WTC11 (cell line): Measurements from ENCODE around the gene CDC16.

Experiments
- ELF4 ChIP-seq: sonication (generic); formaldehyde crosslinking; IDR thresholded peaks from 2 replicates; pipeline ENCODE4 v1.8.1; 2022; ENCODE audit warnings: low read depth, mild to moderate bottlenecking, moderate library complexity, missing genetic modification reagents
- FOXP1 ChIP-seq: sonication (generic); formaldehyde crosslinking; IDR thresholded peaks from 2 replicates; pipeline ENCODE4 v1.8.0; 2022; ENCODE audit warnings: missing genetic modification reagents, mild to moderate bottlenecking, moderate library complexity, borderline replicate concordance
- KAT7 ChIP-seq: sonication (generic); formaldehyde crosslinking; IDR thresholded peaks from 2 replicates; pipeline ENCODE4 v1.8.1; 2023; ENCODE audit warnings: missing genetic modification reagents, mild to moderate bottlenecking, borderline replicate concordance
- NFATC4 ChIP-seq: fragments of 250-450 bp; sonication (Bioruptor Pico); IDR thresholded peaks from 2 replicates; pipeline ENCODE4 v1.9.0; 2021; ENCODE audit warnings: mild to moderate bottlenecking
- NR2C2 ChIP-seq: sonication (generic); formaldehyde crosslinking; IDR thresholded peaks from 2 replicates; pipeline ENCODE4 v1.8.0; 2022; ENCODE audit warnings: mild to moderate bottlenecking, missing genetic modification reagents
- ZNF416 ChIP-seq: fragments of 250-450 bp; sonication (Bioruptor Pico); IDR thresholded peaks from 2 replicates; pipeline ENCODE4 v1.9.0; 2021; ENCODE audit warnings: mild to moderate bottlenecking, inconsistent platforms
- ZNF671 ChIP-seq: fragments of 250-450 bp; sonication (Bioruptor Pico); IDR thresholded peaks from 2 replicates; pipeline ENCODE4 v1.8.0; 2021; ENCODE audit warnings: mild to moderate bottlenecking
- TF ChIP-seq, protein P1 (sequence below): fragments of 200-600 bp; IDR thresholded peaks from 2 replicates; pipeline ENCODE4 v1.8.0; 2022; ENCODE audit warnings: antibody characterized with exemption
- TF ChIP-seq, protein P2 (sequence below): sonication (generic); formaldehyde crosslinking; conservative IDR thresholded peaks from 2 replicates; pipeline ENCODE4 v1.8.1; 2023; ENCODE audit warnings: mild to moderate bottlenecking, low read depth, missing genetic modification reagents, moderate library complexity
- TF ChIP-seq, protein P3 (sequence below): sonication (generic); formaldehyde crosslinking; IDR thresholded peaks from 2 replicates; pipeline ENCODE4 v1.8.0; 2022; ENCODE audit warnings: missing genetic modification reagents
- TF ChIP-seq, protein P4 (sequence below): sonication (generic); formaldehyde crosslinking; IDR thresholded peaks from 2 replicates; pipeline ENCODE4 v1.8.0; 2022; ENCODE audit warnings: mild to moderate bottlenecking, missing genetic modification reagents
- TF ChIP-seq, protein P5 (sequence below): sonication (generic); formaldehyde crosslinking; IDR thresholded peaks from 2 replicates; pipeline ENCODE4 v1.8.1; 2022; ENCODE audit warnings: missing genetic modification reagents, borderline replicate concordance

DNA sequence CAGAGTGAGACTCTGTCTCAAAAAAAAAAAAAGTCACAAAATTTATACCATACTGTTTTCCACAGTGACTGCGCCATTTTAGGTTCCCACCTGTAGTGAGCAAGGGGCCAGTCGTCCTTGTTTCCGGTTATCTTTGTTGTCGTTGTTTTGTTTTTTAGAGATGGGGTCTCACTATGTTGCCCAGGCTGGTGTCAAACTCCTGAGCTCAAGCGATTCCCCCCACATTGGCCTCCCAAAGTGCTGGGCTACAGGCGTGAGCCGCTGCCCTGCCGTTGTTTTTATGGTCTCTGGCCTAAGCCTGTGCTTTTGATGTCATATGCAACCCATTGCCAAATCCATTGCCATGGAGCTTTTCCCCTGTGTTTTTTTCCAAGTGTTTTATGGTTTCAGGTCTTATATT is 50.0 kb downstream of the CDC16 start:
- no peak for TF ChIP-seq NR2C2 (CRISPR knock-in tag)
- TF ChIP-seq ZNF671 (CRISPR knock-in tag): no peak
- TF ChIP-seq, protein P1, sequence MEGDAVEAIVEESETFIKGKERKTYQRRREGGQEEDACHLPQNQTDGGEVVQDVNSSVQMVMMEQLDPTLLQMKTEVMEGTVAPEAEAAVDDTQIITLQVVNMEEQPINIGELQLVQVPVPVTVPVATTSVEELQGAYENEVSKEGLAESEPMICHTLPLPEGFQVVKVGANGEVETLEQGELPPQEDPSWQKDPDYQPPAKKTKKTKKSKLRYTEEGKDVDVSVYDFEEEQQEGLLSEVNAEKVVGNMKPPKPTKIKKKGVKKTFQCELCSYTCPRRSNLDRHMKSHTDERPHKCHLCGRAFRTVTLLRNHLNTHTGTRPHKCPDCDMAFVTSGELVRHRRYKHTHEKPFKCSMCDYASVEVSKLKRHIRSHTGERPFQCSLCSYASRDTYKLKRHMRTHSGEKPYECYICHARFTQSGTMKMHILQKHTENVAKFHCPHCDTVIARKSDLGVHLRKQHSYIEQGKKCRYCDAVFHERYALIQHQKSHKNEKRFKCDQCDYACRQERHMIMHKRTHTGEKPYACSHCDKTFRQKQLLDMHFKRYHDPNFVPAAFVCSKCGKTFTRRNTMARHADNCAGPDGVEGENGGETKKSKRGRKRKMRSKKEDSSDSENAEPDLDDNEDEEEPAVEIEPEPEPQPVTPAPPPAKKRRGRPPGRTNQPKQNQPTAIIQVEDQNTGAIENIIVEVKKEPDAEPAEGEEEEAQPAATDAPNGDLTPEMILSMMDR: no peak
- TF ChIP-seq ELF4 (CRISPR knock-in tag): no peak
- TF ChIP-seq, protein P2, sequence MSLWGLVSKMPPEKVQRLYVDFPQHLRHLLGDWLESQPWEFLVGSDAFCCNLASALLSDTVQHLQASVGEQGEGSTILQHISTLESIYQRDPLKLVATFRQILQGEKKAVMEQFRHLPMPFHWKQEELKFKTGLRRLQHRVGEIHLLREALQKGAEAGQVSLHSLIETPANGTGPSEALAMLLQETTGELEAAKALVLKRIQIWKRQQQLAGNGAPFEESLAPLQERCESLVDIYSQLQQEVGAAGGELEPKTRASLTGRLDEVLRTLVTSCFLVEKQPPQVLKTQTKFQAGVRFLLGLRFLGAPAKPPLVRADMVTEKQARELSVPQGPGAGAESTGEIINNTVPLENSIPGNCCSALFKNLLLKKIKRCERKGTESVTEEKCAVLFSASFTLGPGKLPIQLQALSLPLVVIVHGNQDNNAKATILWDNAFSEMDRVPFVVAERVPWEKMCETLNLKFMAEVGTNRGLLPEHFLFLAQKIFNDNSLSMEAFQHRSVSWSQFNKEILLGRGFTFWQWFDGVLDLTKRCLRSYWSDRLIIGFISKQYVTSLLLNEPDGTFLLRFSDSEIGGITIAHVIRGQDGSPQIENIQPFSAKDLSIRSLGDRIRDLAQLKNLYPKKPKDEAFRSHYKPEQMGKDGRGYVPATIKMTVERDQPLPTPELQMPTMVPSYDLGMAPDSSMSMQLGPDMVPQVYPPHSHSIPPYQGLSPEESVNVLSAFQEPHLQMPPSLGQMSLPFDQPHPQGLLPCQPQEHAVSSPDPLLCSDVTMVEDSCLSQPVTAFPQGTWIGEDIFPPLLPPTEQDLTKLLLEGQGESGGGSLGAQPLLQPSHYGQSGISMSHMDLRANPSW: no peak
- TF ChIP-seq, protein P3, sequence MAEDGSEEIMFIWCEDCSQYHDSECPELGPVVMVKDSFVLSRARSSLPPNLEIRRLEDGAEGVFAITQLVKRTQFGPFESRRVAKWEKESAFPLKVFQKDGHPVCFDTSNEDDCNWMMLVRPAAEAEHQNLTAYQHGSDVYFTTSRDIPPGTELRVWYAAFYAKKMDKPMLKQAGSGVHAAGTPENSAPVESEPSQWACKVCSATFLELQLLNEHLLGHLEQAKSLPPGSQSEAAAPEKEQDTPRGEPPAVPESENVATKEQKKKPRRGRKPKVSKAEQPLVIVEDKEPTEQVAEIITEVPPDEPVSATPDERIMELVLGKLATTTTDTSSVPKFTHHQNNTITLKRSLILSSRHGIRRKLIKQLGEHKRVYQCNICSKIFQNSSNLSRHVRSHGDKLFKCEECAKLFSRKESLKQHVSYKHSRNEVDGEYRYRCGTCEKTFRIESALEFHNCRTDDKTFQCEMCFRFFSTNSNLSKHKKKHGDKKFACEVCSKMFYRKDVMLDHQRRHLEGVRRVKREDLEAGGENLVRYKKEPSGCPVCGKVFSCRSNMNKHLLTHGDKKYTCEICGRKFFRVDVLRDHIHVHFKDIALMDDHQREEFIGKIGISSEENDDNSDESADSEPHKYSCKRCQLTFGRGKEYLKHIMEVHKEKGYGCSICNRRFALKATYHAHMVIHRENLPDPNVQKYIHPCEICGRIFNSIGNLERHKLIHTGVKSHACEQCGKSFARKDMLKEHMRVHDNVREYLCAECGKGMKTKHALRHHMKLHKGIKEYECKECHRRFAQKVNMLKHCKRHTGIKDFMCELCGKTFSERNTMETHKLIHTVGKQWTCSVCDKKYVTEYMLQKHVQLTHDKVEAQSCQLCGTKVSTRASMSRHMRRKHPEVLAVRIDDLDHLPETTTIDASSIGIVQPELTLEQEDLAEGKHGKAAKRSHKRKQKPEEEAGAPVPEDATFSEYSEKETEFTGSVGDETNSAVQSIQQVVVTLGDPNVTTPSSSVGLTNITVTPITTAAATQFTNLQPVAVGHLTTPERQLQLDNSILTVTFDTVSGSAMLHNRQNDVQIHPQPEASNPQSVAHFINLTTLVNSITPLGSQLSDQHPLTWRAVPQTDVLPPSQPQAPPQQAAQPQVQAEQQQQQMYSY (CRISPR knock-in tag): no peak
- TF ChIP-seq NFATC4 (CRISPR knock-in tag): no peak
- TF ChIP-seq ZNF416: no peak
- TF ChIP-seq, protein P4, sequence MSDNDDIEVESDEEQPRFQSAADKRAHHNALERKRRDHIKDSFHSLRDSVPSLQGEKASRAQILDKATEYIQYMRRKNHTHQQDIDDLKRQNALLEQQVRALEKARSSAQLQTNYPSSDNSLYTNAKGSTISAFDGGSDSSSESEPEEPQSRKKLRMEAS (CRISPR knock-in tag): no peak
- TF ChIP-seq, protein P5, sequence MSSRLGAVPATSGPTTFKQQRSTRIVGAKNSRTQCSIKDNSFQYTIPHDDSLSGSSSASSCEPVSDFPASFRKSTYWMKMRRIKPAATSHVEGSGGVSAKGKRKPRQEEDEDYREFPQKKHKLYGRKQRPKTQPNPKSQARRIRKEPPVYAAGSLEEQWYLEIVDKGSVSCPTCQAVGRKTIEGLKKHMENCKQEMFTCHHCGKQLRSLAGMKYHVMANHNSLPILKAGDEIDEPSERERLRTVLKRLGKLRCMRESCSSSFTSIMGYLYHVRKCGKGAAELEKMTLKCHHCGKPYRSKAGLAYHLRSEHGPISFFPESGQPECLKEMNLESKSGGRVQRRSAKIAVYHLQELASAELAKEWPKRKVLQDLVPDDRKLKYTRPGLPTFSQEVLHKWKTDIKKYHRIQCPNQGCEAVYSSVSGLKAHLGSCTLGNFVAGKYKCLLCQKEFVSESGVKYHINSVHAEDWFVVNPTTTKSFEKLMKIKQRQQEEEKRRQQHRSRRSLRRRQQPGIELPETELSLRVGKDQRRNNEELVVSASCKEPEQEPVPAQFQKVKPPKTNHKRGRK (CRISPR knock-in tag): no peak
- TF ChIP-seq KAT7 (CRISPR knock-in tag): no peak
- TF ChIP-seq FOXP1 (CRISPR knock-in tag): no peak
